Stimulated activated CD8-positive, alpha-beta memory T cell treated with anti-CD3 and anti-CD28 coated beads, Interleukin-2, amount 100 ng/mL, for 1 hour (primary cell): ENCODE measurements around the gene SORCS2.

Experiments
- DNase-seq, 2 donors: peaks; one replicate each; pipeline ENCODE4 v3.0.0-alpha.2; 2020; ENCODE audit warnings: low read depth in 2 of 2

SORCS2 gene

GRCh38 chr4:7325541-7325940, 133.2 kb downstream of the SORCS2 start:
- no peak for DNase-seq

- no peak for DNase-seq
Observed at GRCh38 chr4:7326306-7326692, 134.0 kb downstream of the SORCS2 start.

- no peak for DNase-seq
Observed at GRCh38 chr4:7326693-7327340, 134.5 kb downstream of the SORCS2 start.

GRCh38 chr4:7327341-7327885, 135.1 kb downstream of the SORCS2 start:
- DNase-seq = no peak

- no peak for DNase-seq
Observed at GRCh38 chr4:7328162-7328912, 136.0 kb downstream of the SORCS2 start.

- DNase-seq = no peak
Observed at GRCh38 chr4:7328913-7329638, 136.7 kb downstream of the SORCS2 start.

- no peak for DNase-seq
Observed at GRCh38 chr4:7330031-7330596, 137.8 kb downstream of the SORCS2 start.

GRCh38 chr4:7330811-7331681, 138.7 kb downstream of the SORCS2 start:
- DNase-seq = no peak

GRCh38 chr4:7331682-7332000, 139.3 kb downstream of the SORCS2 start:
- no peak for DNase-seq

- no peak for DNase-seq
Observed at GRCh38 chr4:7332216-7333023, 140.1 kb downstream of the SORCS2 start.

GRCh38 chr4:7333024-7333780, 140.9 kb downstream of the SORCS2 start:
- DNase-seq = no peak

GRCh38 chr4:7333801-7334421, 141.6 kb downstream of the SORCS2 start:
- DNase-seq = no peak

GRCh38 chr4:7334521-7335275, 142.4 kb downstream of the SORCS2 start:
- DNase-seq = no peak

- no peak for DNase-seq
Observed at GRCh38 chr4:7335344-7336066, 143.2 kb downstream of the SORCS2 start.

- no peak for DNase-seq
Observed at GRCh38 chr4:7336067-7336569, 143.8 kb downstream of the SORCS2 start.

- no peak for DNase-seq
Observed at GRCh38 chr4:7336732-7337131, 144.4 kb downstream of the SORCS2 start.

- DNase-seq = no peak
Observed at GRCh38 chr4:7337196-7338058, 145.1 kb downstream of the SORCS2 start.
